GM18909 (cell line): ENCODE results near the gene SMIM23.
"Not testable (repeated sequence)": the region's sequence is repeated elsewhere in the genome, so short reads cannot be mapped to it uniquely, and the experiment has no call there.

Experiments used
- ATAC-seq: cut with Tn5 transposase; IDR thresholded peaks from one replicate; pipeline ENCODE4 v1.9.1; 2021; ENCODE audit warnings: mild to moderate bottlenecking; ENCODE audit not compliant: unreplicated experiment, poor library complexity

SMIM23 gene

DNA sequence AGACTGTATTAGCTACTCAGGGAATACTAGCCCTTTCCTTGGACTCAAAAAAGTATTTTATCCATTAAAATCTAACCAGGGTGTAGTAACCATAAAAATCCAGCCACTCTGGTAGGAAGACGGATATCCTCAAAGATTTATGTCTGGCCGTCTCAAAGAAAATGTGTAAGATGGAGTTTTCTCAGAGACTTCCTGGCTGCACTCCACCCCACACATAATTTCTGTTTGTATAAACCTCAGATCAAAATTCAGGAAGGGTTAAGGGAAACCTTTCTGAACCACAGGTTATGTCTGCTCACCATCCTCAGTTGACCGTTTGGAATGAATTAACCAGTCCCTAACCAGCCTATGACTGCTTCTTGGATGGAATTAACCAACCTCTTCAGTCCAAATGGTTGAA lies 13.8 kb upstream of the SMIM23 start:
- ATAC-seq = no peak

DNA sequence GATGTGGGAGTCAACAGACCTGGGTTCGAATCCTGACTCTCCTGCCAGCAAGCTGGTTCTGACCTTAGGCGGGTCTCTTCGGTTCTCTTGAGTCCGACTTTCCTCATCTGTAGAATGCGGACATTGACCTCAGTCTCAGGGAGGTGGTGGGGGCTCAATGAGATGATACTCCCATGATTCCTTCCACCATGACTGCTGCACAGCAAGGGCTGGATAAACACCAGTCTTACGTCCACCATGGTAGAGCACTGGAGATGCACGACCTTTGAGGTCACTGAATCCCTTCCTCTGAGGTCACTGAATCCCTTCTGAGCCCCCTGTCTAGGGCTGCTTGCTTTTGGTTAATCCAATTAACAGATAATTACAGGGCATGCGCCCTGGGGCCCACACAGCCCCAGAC lies 12.5 kb upstream of the SMIM23 start:
- no peak for ATAC-seq

DNA sequence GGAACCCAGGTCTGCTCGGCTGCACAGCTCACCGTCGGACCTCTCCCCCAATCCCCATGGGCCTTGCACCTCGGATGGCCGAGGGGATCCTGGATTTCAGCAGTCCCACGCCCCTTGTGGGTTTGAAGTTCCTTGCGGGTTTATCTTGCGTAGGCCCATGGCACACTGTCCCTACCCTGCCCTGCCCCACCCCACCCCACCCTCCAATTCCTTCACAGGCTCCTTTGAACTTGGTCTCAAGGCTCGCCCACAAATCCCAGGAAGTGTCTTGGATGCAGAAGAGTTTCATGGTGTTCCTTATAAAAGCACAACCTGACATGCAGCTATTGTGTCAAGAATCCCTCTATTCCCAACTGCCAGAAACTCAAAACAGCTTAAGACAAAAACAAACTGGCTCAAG lies 11.2 kb upstream of the SMIM23 start:
- no peak for ATAC-seq

DNA sequence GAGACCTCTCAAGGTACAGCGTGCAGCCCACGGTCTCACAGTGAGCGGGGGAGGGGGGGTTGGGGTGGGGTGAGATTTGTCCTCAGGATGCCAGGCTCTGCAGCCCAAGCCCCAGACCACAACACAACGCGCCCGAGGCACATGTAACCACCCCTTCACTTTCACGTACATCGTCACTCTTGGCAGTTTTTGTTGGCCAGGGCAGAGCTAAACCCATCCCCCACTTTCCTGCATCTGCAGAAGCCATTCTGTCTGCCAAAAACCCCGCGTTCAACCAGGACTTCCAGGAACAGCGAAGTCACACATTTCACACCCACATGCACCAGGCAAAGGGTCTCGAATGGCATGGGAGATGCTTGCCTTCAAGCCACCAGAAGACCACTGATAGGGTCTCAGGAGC lies 9.4 kb upstream of the SMIM23 start:
- ATAC-seq = no peak

DNA sequence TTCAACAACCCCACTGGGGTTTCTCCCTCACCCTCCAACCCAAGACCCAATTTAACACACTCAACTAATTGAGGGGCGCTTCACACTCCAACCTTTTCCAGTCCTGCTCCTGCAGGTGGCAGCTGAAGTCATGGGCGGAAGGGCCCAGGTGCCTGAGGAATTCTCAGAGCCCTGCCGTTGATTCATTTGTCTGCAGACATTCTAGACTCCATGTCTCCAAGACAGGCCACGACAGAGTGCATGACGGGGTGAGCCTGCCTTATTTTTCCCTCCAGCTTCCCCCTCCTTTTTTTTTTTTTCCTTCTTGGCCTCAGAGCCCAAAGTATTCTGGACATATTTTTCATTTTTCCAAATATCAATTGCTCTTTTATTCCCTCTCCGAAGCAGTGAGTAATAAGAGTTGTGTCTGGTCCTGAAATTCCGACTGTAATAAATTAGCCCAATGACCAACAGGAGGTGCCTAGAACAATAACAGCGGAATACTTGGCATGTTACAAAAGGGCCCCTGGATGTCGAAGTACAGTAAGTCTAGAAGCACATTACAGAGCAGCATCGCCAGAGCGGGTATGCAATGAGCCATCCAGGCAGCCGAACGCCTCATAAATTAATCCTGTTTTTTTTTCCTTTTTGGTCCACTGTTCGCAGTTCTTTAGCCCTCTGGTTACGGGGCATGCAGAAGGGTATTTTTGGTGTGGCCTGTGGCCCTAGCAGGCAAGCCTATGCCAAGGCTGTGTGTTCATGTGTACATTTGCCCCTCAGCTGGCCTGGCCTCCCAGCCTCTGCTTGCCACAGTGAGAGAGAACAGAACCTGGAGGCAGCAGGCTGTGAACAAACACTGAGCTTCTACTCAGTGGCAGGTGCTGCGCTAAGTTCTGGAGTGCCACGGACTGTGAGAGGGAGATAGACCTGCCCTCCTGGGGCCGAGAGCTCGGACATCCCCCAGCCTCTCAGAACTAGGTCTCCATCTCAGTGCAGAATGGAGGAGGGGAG lies 8.6 kb upstream of the SMIM23 start:
- ATAC-seq = no peak

DNA sequence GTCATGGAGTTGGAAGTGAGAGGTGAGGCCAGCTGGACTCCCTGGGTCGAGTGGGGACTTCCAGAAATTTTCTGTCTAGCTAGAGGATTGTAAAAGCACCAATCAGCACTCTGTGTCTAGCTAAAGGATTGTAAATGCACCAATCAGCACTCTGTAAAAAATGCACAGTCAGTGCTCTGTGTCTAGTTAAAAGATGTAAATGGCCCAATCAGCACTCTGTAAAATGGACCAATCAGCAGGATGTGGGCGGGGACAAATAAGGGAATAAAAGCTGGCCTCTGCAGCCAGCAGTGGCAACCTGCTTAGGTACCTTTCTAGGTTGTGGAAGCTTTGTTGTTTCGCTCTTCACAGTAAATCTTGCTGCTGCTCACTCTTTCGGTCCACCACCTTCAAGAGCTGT lies 3.9 kb upstream of the SMIM23 start:
- ATAC-seq = not testable (repeated sequence)

DNA sequence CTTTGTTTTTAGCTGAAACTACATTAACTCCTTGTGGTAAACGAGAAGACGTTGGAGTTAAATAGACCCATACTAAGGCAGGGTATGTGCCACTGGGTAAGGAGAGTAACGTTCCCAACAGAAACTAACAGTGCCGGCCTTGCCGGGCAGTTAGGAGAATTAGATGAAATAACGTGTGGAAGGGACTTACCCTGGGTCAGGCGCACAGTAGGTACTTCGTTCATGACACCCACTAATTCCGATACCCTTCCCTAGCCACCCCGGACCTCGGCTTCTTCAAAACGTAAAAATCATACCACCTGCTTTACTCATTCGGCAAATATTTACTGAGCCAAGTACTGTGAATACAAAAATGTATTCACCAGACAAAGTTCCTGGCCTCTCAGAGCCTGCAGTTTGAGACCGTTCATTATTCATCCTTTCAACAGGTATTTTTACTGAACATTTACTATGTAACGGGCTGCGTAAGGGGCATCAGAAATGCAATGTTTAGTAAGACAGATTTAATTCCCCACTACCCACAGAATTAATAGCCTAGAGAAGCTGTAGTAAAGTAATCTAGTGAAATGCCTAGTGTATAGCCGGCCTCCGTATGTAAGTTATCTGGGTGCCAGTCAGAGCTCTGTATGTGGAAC lies 3.2 kb upstream of the SMIM23 start:
- ATAC-seq = no peak

DNA sequence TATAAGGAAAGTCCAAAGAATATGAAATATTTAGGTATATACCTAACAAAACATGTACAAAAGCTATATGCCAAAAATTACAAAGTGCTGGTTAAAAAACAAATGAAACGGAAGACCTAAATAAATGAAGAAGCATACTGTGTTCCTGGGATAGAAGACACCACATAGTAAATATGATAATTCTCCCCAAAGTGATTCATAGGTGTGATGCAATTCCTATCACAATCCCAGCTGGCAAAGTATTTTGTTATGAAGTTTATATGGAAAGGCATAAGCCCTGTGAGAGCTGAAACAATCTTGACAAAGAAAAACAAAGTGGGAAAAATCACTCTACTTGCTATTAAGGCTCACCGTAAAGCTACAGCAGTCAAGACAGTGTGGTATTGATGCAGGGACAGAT lies 2.6 kb upstream of the SMIM23 start:
- ATAC-seq = no peak

DNA sequence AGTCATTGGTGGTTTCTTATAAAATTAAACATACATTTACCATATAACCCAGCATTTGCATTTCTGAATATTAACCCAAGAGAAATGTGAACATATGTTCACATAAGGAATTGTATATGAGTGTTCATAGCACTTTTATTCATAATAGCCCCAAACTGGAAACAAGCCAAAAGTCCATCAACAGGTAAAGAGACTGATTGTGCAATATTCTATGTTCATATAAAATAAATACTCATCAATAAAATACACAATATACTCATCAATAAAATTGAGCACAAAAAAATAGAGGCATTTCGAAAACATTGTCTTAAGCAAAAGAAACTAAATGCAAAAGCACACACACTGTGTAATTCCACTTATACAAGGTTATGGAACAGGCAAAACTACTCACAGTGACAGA lies 3.7 kb downstream of the SMIM23 start:
- ATAC-seq = no peak

DNA sequence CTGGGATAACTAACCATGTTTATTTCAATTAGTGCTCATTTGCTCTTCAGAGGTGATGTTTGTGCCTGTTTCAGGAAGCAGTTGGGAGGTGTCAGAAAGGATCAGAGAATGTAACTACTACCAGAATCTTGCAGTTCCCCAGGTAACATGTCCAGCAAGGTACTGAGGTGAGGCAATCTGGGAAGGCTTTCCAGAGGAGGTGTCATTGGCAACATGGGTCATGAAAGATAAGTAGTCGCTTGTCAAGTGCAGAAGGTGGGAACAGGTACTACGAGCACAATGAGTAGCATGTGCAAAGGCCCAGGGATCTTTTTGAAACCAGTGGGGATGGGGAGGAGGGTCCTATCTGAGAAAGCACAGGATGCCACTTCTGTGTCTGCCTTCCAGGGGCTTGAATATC lies 4.8 kb downstream of the SMIM23 start:
- ATAC-seq = no peak

DNA sequence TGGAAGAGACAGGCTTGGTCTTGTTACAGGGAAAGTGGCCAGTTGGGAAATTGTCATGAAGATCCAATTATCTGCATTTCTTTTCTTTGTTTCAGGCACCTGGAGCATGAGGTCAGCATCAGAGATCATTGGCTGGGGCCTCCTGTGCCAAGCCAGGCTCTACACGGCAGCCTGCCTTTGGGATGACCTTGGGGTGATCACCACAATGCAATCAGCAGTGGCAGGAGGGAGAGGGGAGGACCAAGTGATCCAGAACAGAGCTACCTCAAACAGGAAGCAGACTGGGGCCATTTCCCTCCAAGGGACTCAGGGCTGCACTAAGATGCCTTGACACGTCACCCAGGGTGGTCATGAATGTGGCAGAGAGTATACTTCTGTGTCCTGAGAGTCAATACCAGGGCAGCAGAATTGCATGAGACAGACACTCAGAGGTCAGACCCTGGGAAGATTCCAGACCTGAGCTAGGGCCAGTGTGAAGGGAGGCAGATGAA lies 8.9 kb downstream of the SMIM23 start:
- ATAC-seq = no peak

DNA sequence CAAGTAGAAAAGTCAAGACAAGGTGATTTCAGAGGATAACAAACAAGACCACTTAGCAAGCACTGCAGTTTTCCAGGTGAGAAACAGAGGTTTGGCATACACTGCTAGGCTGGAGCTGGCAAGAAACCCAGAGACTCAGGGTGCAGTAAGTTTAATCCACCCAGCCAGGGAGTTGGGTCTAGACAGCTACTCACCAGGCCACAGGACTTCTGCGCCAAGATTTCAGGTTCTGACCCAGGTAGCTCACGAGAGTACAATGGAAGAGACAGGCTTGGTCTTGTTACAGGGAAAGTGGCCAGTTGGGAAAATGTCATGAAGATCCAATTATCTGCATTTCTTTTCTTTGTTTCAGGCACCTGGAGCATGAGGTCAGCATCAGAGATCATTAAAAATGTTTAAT lies 9.8 kb downstream of the SMIM23 start:
- ATAC-seq = no peak

DNA sequence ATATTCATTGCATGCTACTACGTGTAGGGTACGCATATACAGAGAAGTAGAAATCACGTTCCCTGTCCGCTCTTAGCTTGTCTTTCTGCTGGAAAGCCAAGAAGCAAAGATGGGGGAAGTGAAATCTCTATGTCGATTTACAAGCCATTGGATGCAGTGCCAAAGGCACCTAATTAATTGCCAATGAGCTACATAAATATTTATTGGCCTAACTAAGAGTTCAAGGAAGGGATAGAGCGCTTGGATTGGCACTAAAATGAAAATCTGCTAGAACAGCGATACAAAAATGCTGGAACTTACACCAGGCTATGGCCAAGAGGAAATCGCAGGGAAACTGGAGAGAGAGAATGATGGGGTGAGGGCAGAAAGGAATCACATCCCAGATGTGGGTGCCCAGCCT lies 10.8 kb downstream of the SMIM23 start:
- no peak for ATAC-seq

DNA sequence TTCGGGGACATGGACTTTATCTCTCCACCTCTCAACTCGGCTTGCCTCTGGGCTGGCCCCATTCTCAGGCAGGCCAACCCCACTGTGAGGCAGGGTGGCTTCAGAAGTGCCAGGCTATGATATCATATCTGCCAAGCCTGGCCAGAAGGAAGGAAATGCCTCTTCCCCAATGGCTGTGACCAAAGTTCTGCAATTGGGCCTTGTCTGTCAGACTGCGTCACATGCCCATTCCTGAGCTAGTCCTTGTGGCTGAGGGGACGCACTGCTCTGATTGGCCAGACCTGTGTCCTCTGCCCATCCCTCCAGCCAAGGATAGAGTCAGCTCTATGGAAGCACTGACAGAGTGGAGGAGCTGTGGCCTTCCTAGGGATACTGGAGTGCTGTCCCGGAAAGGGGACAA lies 11.9 kb downstream of the SMIM23 start:
- no peak for ATAC-seq

DNA sequence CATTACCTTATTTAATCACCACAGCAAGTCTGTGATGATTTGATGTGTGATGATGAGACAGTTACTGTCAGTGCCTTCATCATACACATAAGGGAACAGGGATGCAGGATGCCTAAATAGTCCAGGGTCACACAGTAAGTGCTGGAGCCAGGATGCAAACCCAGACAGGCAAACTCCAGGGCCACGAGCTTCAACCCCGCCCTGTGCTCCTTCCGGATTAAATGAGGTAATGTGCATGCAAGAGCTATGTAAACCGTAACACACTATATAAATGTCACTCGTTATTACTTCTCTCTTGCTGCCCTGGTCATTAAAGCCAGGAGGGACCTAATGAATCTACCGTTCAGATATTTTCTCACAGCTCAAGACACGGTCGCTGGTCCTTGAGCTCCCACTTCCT lies 12.8 kb downstream of the SMIM23 start:
- ATAC-seq = no peak

DNA sequence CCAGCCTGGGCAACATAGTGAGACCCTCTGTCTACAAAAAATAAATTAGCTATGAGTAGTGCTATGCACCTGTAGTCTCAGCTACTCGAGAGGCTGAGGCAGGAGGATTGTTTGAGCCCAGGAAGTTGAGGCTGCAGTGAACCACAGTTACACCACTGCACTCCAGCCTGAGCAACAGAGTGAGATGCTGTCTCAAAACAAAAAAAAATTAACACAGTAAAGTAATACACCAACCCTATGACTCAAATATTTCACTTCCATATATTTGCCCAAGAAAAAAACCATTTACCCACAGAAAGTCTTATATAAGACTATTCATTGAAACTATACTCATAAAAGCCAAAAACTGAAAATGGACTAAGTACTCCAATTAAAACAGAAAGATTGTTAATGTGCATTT lies 16.2 kb downstream of the SMIM23 start:
- ATAC-seq = no peak

DNA sequence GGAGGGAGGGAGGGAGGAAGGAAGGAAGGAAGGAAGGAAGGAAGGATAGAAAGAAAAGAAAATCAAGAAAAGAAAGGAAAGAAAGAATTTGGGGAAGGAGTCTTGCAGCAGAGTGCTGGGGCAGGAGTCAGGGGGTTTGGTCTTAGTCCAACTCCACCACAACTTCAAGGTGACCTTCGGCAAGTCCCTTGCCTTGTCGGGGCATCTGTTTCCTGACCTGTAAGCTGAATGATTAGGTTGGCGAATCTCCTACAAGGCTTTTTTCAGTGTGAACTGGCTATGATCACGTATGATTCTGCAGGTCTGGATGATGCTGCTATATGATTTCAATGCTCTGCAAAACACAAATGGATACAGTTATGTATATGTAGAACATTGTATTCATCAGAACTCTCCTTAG lies 20.1 kb downstream of the SMIM23 start:
- no peak for ATAC-seq

DNA sequence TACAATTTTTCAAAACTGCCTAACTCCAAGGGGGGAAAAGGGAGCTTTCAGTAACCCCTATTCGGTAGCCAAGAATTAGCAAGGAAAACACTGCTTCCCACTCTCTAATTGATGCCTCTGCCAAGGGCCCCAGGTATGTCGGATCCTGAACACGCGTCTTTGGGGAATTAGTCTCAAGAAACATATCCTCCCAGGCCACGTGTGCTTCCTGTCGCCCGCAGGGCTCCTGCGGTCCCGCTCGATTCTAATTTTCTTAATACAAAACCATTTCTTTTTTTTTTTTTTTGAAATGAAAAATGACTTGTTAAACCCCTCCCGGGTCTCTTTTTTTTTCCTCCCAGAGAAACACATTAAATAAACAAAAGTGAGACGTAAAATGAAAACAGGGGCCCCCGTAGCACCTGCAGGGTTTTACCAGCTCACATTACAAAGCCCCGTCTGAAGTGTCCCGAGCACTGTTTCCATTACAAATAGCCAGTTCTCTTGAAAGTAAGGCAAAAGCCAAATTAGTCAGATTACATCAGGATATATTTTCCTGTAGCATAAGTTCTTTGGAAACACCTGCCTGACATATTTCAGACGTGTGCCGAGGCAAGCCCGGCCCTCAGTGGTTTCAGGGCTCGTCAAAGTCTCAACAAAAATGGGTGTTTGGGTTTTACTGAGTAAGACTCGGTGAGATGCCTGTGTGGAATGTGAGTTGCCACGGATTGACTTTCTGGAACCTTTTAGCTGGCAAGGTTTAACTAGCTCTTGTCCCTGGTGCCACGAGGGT lies 21.5 kb downstream of the SMIM23 start:
- no peak for ATAC-seq

DNA sequence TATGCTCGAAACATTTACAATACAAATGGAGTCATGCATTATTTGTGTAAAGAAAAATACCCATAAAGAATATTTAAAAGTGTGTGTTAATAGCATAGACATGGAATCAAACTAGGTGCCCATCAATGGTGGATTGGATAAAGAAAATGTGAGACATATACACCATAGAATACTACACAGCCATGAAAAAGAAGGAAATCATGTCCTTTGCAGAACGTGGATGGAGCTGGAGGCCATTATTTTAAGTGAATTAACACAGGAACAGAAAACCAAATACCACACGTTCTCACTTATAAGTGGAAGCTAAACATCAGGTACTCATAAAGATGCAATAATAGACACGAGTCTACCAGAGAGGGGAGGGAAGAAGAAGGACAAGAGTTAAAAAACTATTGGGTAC lies 22.8 kb downstream of the SMIM23 start:
- ATAC-seq = no peak

DNA sequence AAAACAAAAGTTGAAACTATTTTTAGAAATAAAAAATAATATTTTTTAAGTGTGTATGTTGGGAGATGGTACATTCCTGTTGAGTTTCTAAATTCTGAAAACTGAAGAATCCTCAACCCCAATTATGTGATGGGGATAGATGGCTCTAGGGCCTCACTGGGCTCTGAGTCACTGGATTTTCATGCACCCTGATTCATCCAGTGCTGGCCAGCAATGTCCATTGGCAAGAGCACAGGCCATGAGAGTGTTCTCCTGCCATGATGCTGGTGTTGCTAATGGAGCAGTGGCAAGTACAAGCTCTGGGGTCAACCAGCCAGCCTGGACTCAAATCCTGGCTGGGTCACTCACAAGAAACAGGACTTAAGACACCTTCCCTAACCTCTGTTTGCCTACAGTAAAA lies 23.3 kb downstream of the SMIM23 start:
- no peak for ATAC-seq

DNA sequence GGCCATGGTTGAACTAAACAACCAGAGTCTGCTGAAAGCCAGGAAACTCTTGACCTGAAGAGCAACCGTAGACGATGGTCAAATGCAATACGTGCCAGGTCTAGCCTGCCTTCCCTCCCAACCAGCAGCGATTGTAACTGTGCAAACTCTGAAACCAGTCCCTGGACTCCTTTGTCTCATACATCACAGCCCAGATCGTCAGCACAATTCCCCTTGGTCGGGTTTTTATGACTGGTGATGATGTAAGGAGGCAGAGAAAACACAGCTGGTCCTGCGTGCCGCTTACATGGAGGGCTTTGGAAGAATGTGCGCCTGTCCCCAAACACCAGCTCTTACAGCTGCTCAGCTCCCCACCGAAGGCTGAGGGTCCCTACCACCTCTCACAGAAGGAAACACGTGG lies 24.6 kb downstream of the SMIM23 start:
- no peak for ATAC-seq
